HG03175 (cell line): Measurements from ENCODE around the gene BCL2L11.
"Not testable (repeated sequence)": the region's sequence is repeated elsewhere in the genome, so short reads cannot be mapped to it uniquely, and the experiment has no call there.

ENCODE experiments used
- ATAC-seq: cut with Tn5 transposase; IDR thresholded peaks from one replicate; pipeline ENCODE4 v1.9.1; 2021; ENCODE audit warnings: mild to moderate bottlenecking, moderate library complexity; ENCODE audit not compliant: unreplicated experiment

BCL2L11 gene, protein sequence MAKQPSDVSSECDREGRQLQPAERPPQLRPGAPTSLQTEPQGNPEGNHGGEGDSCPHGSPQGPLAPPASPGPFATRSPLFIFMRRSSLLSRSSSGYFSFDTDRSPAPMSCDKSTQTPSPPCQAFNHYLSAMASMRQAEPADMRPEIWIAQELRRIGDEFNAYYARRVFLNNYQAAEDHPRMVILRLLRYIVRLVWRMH

DNA sequence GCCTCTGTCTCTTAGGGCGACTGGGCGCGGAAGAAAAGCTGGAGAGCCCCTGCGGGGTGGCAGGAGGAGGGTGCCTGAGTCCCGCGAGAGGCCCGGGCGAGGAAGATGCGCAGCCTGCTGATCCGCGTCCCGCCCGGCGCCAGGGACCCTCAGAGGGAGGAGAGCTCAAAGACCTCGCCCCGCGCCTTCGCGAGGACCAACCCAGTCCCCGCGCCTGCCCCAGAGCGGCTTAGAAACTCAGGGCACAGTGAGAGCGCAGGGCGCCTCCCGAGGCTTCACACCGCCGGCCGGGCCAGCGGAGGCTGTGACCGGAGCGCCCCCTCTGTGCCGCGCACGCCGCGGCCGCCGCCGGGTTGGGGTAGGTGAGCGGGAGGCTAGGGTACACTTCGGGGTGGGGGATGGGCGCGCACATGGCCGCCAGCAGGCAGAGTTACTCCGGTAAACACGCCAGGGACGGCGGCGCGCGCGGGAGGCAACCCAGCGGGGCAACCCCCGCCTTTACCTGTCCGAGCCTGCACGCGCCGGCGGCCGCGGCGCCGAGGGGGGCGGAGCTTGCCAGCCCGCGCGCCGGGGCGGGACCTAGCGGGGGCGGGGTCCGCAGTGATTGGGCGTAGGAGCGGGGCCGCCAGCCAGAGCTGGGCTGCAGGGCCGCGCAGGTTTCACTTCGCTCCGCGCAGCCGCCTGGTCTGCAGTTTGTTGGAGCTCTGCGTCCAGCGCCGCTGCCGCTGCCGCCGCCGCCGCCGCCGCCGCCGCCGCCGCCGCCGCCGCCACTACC is at the start of gene BCL2L11:
Gene BCL2L11, plus strand, starts transcription at position 662 of the 775 bp plus-strand sequence. CDS start 2,832 bp downstream, outside the sequence.
- ATAC-seq = peak; percentile 59

DNA sequence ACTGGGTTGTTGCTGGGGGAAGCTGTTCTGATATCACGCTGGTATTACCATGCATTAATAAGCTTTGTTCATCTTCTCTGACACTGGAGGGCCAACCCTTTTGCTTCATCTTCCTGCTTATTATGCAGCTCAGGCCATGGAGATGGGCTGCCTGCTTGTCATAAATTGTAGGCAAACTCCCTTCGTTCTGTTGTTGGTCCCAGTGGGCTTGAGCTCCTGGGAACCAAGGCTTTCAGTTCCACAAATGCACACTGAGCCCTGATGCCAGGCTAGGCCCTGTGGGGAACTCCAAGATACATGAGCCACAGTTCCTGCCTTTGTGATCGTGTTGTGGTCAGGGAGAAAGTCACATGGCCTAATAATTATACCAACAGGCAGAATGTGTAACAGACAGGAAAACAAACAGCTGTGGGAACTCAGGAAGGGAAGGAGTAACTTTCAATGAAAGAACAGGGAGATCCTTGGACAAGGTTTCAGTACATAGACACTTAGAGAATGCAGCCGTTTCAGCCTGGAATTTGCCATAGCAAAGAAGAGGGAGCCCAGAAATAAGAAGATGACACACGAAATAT is 49.0 kb upstream of the BCL2L11 start:
- no peak for ATAC-seq

DNA sequence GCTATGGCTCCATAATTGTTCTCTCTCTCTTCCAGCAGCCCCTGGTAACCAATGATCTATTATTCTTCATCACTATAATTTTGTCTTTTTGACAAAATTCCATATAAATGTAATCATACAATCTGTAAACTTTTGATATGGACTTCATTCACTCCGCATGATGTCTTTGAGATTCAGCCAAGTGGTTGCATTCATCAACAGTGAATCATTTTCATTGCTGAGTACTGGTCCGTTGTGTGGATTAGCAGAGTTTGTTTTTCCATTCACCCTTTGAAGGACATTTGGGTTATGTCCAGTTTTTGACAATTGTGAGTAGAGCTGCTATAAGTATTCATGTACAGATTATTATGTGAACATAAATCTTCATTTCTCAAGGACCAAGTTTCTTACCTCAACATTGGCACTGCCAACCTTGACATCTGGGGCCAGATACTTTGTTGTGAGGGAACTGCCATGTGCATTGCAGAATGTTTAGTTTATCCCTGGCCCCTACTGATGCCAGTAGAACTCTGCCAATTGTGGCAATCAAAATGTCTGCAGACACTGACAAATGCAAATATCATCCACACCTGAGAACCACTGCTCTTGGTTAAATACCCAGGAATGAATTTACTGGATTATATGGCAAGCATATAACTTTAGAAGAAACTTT is 48.4 kb upstream of the BCL2L11 start:
- no peak for ATAC-seq

DNA sequence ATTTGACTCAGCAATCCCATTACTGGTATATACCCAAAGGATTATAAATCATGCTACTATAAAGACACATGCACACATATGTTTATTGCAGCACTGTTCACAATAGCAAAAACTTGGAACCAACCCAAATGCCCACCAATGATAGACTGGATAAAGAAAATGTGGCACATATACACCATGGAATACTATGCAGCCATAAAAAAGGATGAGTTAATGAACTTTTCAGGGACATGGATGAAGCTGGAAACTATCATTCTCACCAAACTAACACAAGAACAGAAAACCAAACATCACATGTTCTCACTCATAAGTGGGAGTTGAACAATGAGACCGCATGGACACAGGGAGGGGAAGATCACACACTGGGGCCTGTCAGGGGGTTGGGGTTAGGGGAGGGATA is 38.1 kb upstream of the BCL2L11 start:
- ATAC-seq = not testable (repeated sequence)

DNA sequence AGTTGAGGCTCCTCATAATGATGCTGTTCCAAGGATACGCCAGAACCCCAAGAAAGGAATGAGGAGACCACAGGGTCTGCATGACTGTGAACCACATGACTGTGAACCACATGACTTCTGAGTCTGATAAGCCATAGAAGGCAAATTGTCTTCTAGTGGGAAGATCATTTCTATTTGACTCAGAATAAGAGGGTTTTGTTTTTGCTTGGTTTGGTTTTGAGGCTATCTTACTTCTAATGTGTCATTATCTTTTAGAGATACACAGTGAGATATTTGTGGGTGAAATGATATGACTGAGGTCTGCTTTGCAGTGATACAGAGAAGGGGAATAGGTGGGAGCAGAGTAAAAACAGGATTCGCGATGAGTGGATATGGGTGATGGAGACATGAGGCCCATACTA is 28.9 kb upstream of the BCL2L11 start:
- no peak for ATAC-seq

DNA sequence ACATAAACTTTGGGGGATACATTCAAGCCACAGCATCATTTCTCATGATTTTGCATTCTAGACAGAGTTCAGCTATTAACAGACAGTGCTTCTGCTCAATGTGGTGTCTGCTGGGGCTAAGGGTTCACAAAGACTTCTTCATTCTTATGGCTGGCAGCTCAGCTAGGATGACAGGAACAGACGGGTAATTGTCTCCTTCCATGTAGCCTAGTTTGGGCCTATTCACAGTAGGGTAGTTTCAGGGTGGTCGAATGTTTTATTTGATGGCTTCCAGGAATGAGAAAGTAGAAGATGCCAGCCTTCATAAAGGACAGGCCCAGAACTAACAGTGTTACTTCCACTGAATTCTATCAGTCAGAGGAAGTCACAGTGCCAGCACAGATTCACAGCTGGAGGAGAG is 26.0 kb upstream of the BCL2L11 start:
- ATAC-seq = no peak

DNA sequence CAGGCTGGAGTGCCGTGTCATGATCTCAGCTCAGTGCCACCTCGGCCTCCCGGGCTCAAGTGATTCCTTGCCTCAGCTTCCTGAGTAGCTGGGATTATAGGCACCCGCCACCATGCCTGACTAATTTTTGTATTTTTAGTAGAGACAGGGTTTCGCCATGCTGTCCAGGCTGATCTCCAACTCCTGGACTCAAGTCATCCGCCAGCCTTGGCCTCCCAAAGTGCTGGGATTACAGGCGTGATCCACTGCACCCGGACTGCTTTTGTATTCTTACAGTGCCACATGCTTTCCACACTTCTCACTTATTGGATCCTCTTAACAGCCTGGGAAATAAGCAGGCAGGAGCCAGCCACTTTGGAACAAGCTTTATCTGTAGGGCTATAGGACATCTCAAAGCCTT is 25.3 kb upstream of the BCL2L11 start:
- no peak for ATAC-seq

DNA sequence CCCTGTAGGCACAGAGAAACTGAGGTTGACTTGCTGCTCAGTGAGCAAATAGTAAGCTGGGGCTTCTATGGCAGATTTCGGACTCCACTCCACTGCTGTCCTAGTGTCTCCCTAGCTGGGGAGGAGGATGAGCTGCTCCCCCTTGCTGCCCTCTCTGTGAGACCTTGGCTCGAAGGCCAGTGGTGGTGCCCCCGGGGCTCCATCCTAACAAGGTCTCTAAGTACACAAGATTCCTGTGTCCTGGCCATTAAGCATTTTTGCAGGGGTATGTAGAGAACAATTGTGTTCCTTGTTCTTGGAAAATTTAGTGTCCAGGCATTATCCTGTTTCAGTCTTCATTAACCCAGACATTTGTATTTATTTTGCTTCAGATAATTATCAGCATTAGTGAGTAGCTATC is 21.3 kb upstream of the BCL2L11 start:
- no peak for ATAC-seq

DNA sequence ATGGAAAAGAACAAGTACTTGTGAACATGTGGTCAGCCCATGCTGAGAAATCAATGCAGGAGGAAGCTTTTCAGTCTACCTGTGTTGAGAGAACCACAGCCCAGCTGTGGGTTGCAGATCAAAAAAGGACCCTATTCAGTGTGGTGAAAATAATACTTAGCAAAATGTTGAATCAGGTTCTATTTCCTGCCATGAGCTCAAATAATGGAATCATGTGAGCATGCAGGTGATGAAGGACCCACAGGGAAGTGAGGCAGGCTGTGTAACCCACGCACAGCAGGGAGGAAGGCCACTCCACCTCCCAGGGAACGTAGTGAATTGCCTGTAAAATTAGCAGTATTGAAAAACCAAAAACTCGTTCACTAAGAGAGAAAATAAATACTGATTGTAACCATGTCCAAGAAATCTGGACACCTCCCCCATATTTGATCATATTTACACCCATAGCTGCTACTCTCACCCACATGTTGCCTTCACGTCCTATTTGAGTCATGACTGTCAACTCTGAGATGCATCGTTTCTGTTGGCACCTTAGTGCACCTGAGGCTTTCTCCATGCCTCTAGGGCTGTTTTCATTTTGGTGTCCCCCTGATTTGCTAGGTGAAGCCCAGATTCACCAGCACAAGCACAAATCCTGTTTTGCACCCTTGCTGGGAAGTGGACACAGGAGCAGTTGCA is 20.5 kb upstream of the BCL2L11 start:
- ATAC-seq = peak; percentile 47

DNA sequence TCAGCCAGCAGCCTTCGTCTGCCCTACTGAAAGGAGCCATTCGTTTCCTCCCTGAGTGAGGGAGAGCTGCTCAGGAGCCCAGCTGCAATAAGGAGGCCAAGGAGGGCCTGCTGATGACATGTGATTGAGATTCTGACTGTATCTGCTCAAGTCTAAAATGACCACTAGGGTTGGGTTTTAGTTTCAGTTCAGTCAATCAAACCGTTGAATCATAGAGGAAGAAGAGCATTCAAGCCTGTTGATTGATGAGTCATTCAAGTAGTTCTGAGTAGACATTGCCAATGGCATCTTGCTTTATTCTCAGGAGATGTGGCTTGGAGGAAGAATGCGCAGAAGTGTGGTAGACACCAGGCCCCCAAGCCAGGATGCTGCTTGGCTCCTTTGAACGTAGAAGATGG is 19.9 kb upstream of the BCL2L11 start:
- peak; percentile 93 for ATAC-seq

DNA sequence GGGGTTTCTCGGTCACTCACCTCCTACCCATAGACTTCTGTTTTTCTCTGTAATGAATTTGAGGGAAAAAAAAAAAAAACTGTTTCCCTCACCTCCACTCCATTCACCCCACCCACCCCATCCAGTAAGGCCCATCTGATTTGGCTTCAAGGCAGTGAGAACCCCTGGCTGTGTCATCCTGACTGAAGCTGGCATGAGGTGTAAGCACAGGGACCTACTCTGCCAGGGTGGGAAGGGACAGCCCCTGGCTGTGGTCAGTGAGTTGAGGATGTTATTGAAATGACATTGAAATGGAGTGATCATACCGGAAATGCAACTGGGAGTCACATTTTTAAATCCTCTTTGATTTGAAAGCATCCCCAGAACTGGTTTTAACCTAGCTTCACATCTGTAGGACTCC is 19.1 kb upstream of the BCL2L11 start:
- no peak for ATAC-seq

DNA sequence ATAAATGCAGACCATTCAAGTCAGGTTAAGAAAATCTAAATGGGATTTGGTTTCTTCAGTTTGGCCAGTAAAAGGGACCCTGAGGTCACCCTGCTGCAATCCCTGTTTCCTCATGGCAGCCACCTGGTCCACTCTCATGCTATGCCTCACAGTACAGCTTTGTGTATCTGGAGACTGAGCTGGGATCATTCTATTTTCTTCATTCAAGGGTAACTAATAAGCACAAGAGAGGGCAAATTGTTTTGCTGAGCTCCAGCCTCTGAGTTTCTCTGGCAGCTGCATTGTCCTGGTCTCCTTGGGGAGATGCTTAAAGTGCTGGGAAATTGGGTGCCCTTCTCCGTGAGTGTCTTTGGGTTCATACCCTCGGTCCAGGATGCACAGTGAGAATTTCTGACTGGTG is 18.5 kb upstream of the BCL2L11 start:
- ATAC-seq = no peak

DNA sequence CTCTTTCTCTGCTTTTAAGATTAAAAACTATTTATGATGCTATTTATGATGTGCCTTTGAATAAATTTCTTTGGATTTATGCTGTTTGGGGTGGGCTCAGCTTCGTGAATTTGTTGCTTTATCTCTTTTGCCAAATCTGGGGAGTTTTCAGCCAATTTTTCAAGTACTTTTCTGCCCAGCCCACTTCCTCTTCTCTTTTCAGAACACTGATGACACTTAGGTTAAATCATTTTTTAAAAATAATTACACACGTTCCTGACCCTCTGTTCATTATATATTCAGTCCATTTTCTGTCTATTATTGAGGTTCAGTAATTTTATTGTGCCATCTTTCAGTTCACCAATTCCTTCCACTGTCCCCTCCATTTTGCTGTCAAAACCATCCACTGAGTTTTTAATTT is 14.8 kb upstream of the BCL2L11 start:
- ATAC-seq = no peak

DNA sequence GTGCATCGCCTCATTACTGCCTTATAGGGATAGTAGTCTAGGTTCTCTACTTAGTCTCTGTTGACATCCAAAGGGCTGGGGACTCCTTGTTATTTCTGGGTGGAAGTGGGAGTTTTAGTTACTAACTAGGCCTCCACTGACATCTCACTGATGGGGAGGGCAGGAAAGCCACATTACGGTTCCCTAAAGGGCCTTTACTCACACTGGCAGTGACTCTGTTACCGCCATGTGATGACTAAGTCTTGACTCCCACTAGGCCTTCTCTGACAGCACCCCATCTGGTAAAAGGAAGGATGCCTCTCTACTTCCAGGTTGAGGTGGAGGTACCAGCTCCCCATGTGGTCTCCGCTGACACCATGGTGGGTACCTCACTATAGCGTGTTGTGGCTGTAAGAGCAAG is 14.0 kb upstream of the BCL2L11 start:
- no peak for ATAC-seq

DNA sequence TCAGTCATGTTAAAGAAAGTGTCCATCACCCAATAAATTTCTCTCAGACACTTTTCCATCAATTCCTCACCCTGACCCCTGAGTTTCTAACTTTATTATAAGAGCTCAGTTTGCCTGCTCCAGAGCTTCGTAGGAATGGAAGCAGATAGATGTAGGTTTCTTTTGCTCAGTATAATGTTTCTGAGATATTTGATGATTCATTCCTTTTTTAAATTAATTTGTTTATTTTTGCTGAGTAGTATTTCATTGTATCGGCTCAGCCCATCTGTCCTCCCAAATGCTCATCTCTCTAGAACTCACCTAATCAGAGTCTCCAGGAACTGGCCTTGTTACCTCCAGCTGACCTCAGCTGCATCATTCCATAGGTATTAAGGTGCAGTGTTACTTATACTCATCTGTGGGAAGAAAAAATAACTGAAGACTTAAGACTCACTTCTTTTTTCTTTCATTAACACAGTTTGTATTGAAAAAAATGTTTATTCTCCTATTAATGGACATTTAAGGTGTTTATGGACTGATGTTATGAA is 11.9 kb upstream of the BCL2L11 start:
- no peak for ATAC-seq

DNA sequence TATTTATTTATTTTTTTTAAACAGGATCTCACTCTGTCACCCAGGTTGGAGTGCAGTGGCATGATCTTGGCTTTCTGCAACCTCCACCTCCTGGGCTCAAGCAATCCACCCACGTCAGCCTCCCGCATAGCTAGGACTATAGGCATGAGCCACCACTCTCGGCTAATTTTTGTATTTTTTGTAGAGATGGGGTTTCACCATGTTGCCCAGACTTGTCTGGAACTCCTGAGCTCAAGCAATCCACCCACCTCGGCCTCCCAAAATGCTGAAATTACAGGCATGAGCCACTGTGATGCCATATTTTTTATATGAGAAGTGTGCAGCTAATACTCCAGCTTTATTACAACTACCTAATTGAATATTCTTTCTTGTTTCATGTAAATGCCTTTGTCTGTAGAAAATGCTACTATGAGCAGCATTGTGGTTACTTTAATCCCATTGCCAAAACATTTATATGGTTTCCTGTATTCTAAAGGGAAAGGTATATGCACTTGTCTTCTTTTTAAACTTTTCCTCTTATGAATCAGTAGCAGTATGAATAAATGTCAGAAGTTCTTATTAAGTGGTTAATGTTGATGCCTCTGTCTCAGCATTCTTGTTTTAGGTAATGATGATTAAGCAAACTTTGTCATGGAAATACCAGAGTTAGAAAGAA is 9.5 kb upstream of the BCL2L11 start:
- no peak for ATAC-seq

DNA sequence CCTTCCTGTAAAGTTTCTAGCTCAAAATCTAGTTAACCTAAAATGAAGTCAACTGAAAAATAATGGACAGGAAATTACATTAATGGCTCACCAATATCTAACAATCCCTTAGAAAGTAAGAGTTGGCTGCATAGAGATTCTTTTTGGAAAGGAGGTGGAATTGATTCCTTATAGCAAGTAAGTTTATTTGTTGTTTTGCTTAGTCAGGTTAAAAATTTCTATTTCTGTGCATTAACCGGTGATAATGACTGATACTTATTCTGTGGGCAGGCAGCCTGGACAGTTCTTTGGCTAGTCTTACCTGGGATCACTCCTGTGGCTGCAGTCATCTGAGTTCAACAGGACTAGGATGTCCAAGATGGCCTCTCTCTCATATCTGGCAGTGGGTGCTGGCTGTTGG is 6.9 kb upstream of the BCL2L11 start:
- no peak for ATAC-seq

DNA sequence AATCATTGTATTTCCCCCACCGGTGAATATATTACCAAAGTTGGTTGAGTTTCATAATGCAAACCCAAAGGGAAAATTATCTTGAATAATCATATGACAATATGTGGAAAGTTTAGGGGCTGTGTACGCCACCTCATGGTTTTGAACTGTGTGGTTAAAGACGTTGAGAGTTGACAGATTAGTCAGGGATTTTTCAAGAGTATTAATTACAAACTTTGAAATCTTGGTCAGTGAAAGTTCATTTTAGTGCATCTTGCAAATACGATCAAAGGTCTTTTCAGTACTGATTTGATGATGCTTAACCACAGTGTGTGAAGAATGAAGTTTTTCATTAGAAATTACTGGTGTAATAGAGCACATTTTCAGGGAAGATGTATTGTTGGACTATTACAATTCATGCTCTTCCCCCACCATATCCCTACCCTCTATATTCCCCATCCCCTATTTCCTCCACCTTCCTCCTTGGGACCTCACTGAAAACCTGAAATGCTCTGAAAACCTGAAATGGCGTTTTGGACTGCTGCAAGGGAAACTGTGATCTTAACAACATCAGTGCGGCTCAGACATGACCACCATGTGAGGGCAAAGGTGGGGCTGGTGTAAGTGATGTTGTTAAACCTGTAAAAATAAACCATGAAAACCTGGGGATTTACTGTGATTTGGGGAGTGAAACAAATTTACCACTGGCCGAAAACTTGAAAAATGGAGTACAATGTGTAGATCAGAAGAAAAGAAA is 4.5 kb upstream of the BCL2L11 start:
- ATAC-seq = no peak

DNA sequence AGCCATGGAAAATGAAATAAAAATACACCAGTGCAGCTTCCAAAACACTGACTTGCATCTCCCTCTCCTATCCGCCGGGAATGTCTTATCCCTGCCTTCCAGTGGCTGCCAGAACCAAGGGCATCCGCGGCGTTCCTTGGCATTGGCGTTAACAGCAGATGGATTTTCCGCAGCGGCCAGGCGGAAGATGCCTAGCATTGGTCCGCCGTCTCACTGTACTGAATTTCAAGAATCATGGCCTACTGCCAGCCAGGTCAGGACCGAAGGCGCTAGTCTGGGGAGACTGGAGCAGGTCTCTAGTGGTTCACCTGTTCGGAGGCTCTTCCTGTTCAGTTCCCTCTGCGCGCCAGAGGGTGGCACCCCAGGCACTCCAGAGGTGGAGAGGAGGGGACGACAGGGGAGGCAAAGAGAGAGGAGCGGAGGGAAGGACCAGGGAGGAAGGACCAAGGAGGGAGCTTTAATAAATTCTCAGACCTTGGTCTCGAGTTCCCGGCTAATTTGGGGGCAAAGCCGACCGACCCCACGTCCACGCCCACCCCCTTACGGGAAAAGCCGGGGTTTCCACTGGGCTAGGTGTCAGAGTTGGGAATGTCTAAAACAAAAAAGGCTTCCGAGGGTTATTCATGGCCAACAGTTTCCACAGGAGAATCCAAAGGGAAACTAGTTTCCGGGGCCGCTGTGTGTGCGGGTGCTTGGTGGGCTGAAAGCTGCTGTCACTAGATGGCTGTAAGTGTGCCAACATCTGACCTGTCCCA is 3.7 kb upstream of the BCL2L11 start:
- no peak for ATAC-seq
